A673 (cell line): ENCODE results near the gene HES1.

Experiments used
- CTCF ChIP-seq: fragments of 300-800, 200-600 bp; sonication (generic); conservative IDR thresholded peaks from 2 replicates; pipeline ENCODE4 v1.5.1; 2017; ENCODE audit warnings: low read depth, mild to moderate bottlenecking, antibody characterized with exemption, low read length, moderate library complexity, mixed read lengths
- EZH2 ChIP-seq: fragments of 200-600 bp; sonication (generic); IDR thresholded peaks from 2 replicates; pipeline ENCODE4 v1.6.1; 2017; ENCODE audit warnings: borderline replicate concordance, low read depth, mild to moderate bottlenecking, mixed read lengths, antibody characterized with exemption, low read length; ENCODE audit not compliant: poor library complexity, severe bottlenecking

- TF ChIP-seq CTCF (no peak), EZH2 (no peak)
Observed at GRCh38 chr3:194185221-194185620, 49.3 kb downstream of the HES1 start.
